HUES6 (cell line): Measurements from ENCODE around the gene CEP97.
"Not testable (repeated sequence)": the region's sequence is repeated elsewhere in the genome, so short reads cannot be mapped to it uniquely, and the experiment has no call there.

Source experiments
- H3K27ac ChIP-seq: 2 replicates; pipeline ENCODE4 v1.7.0; 2013; ENCODE audit warnings: low read depth, mild to moderate bottlenecking, low read length, inconsistent platforms
- H3K27me3 ChIP-seq: 2 replicates; pipeline ENCODE4 v1.6.1; 2013; ENCODE audit warnings: low read length; ENCODE audit not compliant: control insufficient read depth, insufficient read depth
- H3K36me3 ChIP-seq: 2 replicates; pipeline ENCODE4 v1.6.1; 2013; ENCODE audit warnings: low read length; ENCODE audit not compliant: control insufficient read depth, insufficient read depth
- H3K4me1 ChIP-seq: 2 replicates; pipeline ENCODE4 v1.6.1; 2013; ENCODE audit warnings: low read length; ENCODE audit not compliant: control insufficient read depth, insufficient read depth
- H3K4me3 ChIP-seq: 2 replicates; pipeline ENCODE4 v1.5.1; 2013; ENCODE audit warnings: low read depth, low read length
- H3K9ac ChIP-seq: one replicate; pipeline ENCODE4 v1.6.1; 2013; ENCODE audit warnings: mild to moderate bottlenecking, low read length
- H3K9me3 ChIP-seq: 2 replicates; pipeline ENCODE4 v1.6.1; 2013; ENCODE audit warnings: low read depth, low read length; ENCODE audit not compliant: control insufficient read depth, insufficient read depth

CEP97 gene

DNA sequence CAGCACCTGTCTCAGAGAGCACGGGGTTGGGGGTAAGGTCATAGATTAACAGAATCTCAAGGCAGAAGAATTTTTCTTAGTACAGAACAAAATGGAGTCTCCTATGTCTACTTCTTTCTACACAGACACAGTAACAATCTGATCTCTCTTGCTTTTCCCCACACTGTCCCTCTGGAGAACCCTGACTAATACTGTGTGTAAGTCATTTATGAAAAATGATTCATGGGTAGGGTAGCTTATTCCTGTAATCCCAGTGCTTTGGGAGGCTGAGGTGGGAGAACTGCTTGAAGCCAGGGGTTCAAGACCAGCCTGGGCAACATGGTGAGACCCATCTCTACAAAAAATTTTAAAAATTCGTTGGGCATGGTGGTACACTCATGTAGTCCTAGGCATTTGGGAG lies 19.8 kb upstream of the CEP97 start:
- not testable (repeated sequence) for H3K4me3 ChIP-seq, H3K36me3 ChIP-seq, H3K9ac ChIP-seq, H3K27ac ChIP-seq, H3K4me1 ChIP-seq, H3K9me3 ChIP-seq, H3K27me3 ChIP-seq

DNA sequence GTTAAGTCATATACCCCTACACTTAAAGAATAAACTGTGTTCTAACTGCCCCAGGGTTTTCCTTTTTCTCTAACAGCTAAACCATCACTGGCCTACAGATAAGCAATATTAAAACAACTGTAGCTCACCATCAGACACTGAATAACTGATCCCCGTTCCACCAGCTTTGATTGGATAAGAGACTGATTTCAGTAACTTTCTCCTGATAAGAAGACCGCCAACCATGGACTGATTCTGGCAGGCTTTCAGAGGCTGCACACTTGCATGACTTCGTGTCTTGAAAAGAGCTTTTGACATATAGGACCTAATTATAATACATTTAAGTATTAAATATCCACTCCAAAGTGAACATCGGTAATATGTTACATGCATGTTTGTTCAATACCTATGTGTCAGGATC lies 15.3 kb upstream of the CEP97 start:
- Histone ChIP-seq H3K27me3 (no peaks in the 10 kb centered on the region), H3K27ac (no peak overlapping the region), H3K9me3 (peaks cover 22% of the 10 kb centered on the region), H3K4me3 (no peak overlapping the region), H3K4me1 (no peaks in the 10 kb centered on the region), H3K9ac (no peak overlapping the region), H3K36me3 (no peaks in the 10 kb centered on the region)

DNA sequence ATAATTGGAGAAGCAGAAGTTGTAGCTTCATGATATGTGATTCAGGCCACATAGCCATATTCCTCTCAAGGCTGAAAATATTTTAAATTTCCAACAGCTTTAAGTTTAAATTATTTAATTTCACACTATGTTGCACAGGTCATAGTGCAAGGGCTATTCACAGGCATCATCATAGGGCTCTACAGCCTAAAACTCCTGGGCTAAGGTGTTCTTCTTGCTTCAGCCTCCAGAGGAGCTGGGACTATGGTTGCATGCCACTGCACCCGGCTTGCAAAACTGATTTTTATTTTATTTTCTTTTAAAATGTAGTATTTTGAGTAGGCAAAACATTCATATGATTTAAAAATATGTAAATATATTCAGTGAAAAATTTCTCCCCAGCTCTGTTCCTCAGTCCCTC lies 6.0 kb upstream of the CEP97 start:
- peaks cover 5% of the 10 kb centered on the region; the same call in 1 of the 2 replicates for H3K9me3 ChIP-seq
- H3K4me3 ChIP-seq, result no peak overlapping the region
- no peak overlapping the region for H3K27ac ChIP-seq
- no peaks in the 10 kb centered on the region for H3K36me3 ChIP-seq
- H3K9ac ChIP-seq, result no peak overlapping the region
- H3K4me1 ChIP-seq, result peaks cover 9% of the 10 kb centered on the region; the same call in 1 of the 2 replicates
- H3K27me3 ChIP-seq, result no peaks in the 10 kb centered on the region

DNA sequence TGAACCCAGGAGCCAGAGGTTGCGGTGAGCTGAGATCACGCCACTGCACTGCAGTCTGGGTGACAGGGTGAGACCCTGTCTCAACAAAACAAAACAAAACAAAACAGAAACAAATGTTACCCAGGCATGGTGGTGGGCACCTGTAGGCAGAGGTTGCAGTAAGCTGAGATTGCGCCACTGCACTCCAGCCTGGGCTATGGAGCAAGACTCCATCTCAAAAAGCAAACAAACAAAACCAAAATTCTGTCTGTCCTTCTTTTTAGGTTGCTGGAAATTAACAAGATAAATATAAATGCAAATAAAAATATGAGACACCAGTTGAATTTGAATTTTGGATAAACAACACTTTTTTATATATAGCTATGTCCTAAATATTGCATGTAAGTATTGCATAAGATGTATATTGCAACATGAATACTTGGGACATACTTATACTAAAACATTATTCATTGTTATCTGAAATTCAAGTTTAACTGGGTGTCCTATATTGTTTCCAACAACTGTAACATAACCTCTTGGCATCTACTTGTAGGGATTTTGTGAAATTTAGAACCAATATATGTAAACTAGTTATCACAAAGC lies 4.7 kb upstream of the CEP97 start:
- Histone ChIP-seq H3K27ac (no peak overlapping the region), H3K4me3 (no peak overlapping the region), H3K9ac (no peak overlapping the region), H3K27me3 (no peaks in the 10 kb centered on the region), H3K36me3 (no peaks in the 10 kb centered on the region), H3K9me3 (no peaks in the 10 kb centered on the region), H3K4me1 (peaks cover 9% of the 10 kb centered on the region; the same call in 1 of the 2 replicates)

DNA sequence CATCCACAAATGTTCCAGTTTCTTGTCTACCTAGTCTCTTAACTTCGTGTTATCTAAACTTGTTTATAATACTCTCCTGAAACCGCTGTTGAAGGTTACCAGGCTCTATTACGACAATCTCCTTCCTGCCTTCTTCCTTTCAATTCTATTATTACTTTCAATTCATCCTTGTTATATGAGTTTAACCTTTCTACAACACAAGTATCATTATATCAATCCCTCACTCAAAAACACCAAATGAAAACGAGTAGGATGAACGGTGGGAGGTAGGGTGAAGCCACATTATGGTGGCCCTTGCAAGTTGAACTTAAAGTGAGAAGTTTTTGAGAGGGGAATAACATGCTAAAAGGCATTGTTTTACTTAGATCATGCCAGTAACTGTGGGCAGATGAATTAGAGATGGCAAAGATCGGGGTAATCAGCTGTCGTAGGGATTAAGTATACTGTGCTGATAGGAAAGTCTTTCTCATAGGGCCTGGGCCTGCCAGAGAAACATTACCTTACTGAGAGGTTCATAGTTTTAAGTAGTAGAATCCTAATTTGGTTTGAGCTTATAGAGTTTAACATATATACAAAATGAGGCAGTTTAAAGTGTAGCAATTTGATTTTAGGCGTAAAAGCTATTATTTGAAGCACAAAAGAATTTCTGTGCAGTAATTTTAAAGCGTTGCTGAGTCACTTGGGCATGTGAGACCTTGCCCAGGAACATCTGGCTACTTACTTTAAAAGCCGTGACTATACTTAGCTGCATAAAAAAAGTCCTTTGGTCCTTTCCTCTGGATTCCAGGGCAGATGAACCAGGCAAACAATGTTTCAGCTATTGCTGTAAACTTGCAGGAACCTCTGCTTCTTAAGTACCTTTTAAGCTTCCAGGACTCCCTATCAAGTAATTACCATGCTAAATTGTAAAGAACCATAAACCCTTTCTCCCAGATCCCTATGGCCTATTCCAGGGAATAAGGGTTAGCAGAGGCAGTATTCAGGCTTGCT lies 3.3 kb upstream of the CEP97 start:
- Histone ChIP-seq H3K27me3 (no peaks in the 10 kb centered on the region), H3K4me1 (peaks cover 13% of the 10 kb centered on the region; the same call in 1 of the 2 replicates), H3K9me3 (no peaks in the 10 kb centered on the region), H3K27ac (peak overlapping the region; percentile 51; the same call in 1 of the 2 replicates), H3K9ac (peak overlapping the region; percentile 17), H3K4me3 (no peak overlapping the region), H3K36me3 (no peaks in the 10 kb centered on the region)

DNA sequence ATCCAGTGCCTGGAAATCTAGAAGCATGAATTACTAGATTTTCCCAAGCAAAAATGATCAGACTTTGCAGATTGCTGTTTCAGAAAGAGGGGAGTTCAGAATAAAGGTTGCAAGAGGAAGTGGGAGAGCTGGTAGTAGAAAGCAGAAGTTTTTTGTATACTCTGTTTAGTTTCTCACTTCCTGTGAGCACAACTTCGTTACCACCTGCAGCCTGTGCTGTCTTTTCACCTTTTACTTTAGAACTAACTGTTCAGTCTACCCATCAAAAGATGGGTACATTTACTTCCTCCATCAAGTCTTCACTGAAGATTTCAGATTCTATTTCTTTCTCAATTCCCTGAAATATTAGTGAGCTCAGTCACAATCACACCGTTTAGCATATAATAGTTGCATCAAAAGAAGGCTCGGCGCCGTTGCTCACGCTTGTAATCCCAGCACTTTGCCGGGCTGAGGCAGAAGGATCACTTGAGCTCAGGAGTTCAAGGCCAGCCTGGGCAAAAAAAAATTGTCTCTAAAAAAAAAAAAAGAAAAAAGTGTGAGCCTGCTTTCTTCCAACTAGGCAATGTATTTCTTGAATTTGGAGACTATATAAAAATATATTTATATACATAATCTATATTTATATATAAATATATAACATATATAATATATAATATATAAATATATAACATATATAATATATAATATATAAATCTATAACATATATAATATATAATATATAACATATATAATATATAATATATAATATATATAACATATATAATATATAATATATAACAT lies 1.8 kb upstream of the CEP97 start:
- H3K27me3 ChIP-seq, result no peaks in the 10 kb centered on the region
- no peak overlapping the region for H3K27ac ChIP-seq
- H3K9ac ChIP-seq, result no peak overlapping the region
- peaks cover 7% of the 10 kb centered on the region for H3K36me3 ChIP-seq
- no peaks in the 10 kb centered on the region for H3K9me3 ChIP-seq
- no peak overlapping the region for H3K4me3 ChIP-seq
- H3K4me1 ChIP-seq, result peaks cover 13% of the 10 kb centered on the region; the same call in 1 of the 2 replicates

GRCh38 chr3:101725194-101725889 lies 928 bp downstream of the CEP97 start:
- H3K36me3 ChIP-seq, result peaks cover 31% of the 10 kb centered on the region
- H3K9me3 ChIP-seq, result no peaks in the 10 kb centered on the region
- no peak overlapping the region for H3K27ac ChIP-seq
- peak overlapping the region; percentile 88 for H3K4me3 ChIP-seq
- no peaks in the 10 kb centered on the region for H3K27me3 ChIP-seq
- H3K9ac ChIP-seq, result peak overlapping the region; percentile 60
- peaks cover 13% of the 10 kb centered on the region; the same call in 1 of the 2 replicates for H3K4me1 ChIP-seq

GRCh38 chr3:101725890-101726275 lies 1.5 kb downstream of the CEP97 start:
- Histone ChIP-seq H3K4me3 (peak overlapping the region; percentile 88), H3K36me3 (peaks cover 35% of the 10 kb centered on the region), H3K27ac (no peak overlapping the region), H3K4me1 (peaks cover 11% of the 10 kb centered on the region; the same call in 1 of the 2 replicates), H3K27me3 (no peaks in the 10 kb centered on the region), H3K9ac (no peak overlapping the region), H3K9me3 (no peaks in the 10 kb centered on the region)

DNA sequence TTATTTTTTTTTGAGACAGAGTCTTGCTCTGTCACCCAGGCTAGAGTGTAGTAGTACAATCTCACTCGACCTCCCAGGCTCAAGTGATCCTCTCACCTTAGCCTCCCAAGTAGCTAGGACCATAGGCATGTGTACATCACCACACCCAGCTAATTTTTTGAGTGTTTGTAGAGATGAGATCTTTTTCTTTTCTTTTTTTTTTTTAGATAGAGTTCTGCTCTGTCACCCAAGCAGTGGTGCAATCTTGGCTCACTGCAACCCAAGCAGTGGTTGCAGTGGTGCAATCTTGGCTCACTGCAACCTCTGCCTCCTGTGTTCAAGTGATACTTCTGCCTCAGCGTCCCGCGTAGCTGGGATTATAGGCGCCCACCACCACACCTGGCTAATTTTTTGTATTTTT lies 5.2 kb downstream of the CEP97 start:
- peaks cover 4% of the 10 kb centered on the region; the same call in 1 of the 2 replicates for H3K4me1 ChIP-seq
- H3K36me3 ChIP-seq, result peaks cover 65% of the 10 kb centered on the region
- no peak overlapping the region for H3K4me3 ChIP-seq
- no peak overlapping the region for H3K9ac ChIP-seq
- no peaks in the 10 kb centered on the region for H3K27me3 ChIP-seq
- no peaks in the 10 kb centered on the region for H3K9me3 ChIP-seq
- no peak overlapping the region for H3K27ac ChIP-seq

DNA sequence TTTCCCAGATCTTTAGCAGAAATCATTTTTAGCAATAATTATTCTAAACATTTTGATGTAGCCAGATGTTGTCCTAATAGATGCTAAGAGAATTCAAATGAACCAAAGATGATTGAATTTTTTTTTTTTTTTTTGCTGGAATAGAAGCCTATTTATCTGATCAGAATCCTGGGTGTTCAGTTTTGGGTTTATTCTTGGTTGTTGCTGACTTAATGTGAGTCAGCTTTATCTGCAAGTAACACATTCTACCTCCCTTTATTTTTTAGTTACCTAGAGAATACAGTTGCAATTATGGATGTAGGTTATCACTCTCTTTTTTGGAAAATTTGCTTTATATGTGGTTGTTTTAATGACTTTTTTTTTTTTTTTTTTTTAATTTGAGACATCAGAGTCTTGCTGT lies 6.4 kb downstream of the CEP97 start:
- Histone ChIP-seq H3K4me1 (peaks cover 2% of the 10 kb centered on the region; the same call in 1 of the 2 replicates), H3K9ac (no peak overlapping the region), H3K36me3 (peaks cover 78% of the 10 kb centered on the region), H3K4me3 (no peak overlapping the region), H3K27ac (no peak overlapping the region), H3K27me3 (no peaks in the 10 kb centered on the region), H3K9me3 (no peaks in the 10 kb centered on the region; the same call in 1 of the 2 replicates)
